ENCODE data around the gene IL17RA.

The IL17RA gene

GRCh38 chr22:17158568-17159503, 74.0 kb downstream of the IL17RA start, which contains the start of gene HDHD5:
Gene HDHD5, minus strand, starts transcription at chr22:17159277. Its CDS starts 26 bp downstream, at chr22:17159251.
- peak; percentile 91 for DNase-seq

- peak; percentile 9 for DNase-seq
Measured at GRCh38 chr22:17159504-17159951, 74.7 kb downstream of the IL17RA start.

- DNase-seq: no peak
Measured at GRCh38 chr22:17161991-17162390, 77.2 kb downstream of the IL17RA start.

- no peak for DNase-seq
Measured at GRCh38 chr22:17162731-17163130, 77.9 kb downstream of the IL17RA start.

GRCh38 chr22:17164392-17165024, 79.7 kb downstream of the IL17RA start:
- no peak for DNase-seq
